Loucy (cell line): ENCODE measurements around the gene GRN.

Experiments used
- EZH2phosphoT487 ChIP-seq: fragments of 200-600 bp; IDR thresholded peaks from 2 replicates; pipeline ENCODE4 v1.6.1; 2018; ENCODE audit warnings: antibody characterized with exemption, mild to moderate bottlenecking, moderate library complexity, borderline replicate concordance
- TF ChIP-seq, protein P1 (sequence below): fragments of 200-600 bp; sonication (generic); conservative IDR thresholded peaks from 2 replicates; pipeline ENCODE4 v1.5.1; 2014; ENCODE audit warnings: mild to moderate bottlenecking, antibody characterized with exemption, low read length

DNA sequence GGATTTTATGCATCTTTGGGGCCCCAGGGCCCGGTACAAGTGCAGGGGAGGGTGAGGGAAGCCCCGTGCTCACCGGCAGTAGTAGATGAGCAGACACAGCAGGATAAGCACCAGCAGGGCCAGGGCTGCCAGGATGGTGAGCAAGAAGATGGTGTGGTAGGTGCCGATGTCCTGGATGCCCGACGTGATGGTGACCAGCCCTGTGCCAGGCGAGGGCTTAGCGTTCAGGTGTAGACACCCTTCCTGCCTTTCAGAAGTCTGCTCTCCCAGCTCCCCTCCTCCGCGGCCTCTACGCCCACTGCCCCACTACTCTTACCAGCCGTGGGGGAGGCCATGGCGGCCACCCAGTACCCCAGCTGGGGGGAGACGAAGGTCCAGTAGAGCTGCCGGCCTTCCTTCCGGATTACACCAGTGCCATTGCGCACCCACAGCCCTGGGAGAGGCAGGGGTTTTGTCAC lies 10.6 kb downstream of the GRN start:
- TF ChIP-seq, protein P1, sequence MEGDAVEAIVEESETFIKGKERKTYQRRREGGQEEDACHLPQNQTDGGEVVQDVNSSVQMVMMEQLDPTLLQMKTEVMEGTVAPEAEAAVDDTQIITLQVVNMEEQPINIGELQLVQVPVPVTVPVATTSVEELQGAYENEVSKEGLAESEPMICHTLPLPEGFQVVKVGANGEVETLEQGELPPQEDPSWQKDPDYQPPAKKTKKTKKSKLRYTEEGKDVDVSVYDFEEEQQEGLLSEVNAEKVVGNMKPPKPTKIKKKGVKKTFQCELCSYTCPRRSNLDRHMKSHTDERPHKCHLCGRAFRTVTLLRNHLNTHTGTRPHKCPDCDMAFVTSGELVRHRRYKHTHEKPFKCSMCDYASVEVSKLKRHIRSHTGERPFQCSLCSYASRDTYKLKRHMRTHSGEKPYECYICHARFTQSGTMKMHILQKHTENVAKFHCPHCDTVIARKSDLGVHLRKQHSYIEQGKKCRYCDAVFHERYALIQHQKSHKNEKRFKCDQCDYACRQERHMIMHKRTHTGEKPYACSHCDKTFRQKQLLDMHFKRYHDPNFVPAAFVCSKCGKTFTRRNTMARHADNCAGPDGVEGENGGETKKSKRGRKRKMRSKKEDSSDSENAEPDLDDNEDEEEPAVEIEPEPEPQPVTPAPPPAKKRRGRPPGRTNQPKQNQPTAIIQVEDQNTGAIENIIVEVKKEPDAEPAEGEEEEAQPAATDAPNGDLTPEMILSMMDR, result no peak
- TF ChIP-seq EZH2phosphoT487, result no peak
